Measurements from ENCODE around the gene CHGA.

GRCh38 chr14:92953526-92953925 lies 30.6 kb downstream of the CHGA start:
- TF ChIP-seq CDX4 (CRISPR knock-in tag; IDR thresholded peaks at IDR 0.05; ENCODE audit: borderline replicate concordance) (no peak), CREB1 (CRISPR knock-in tag; IDR thresholded peaks at IDR 0.05) (no peak), TCF7 (CRISPR knock-in tag; IDR thresholded peaks at IDR 0.05; ENCODE audit: low read depth) (no peak), NFYB (CRISPR knock-in tag; conservative IDR thresholded peaks at IDR 0.05; ENCODE audit: low read depth) (no peak), USF2 (CRISPR knock-in tag; IDR thresholded peaks at IDR 0.05) (no peak), FOXJ3 (CRISPR knock-in tag; IDR thresholded peaks at IDR 0.05; ENCODE audit: borderline replicate concordance) (no peak), MAX (CRISPR knock-in tag; IDR thresholded peaks at IDR 0.05) (no peak)
- TF ChIP-seq, protein P1, sequence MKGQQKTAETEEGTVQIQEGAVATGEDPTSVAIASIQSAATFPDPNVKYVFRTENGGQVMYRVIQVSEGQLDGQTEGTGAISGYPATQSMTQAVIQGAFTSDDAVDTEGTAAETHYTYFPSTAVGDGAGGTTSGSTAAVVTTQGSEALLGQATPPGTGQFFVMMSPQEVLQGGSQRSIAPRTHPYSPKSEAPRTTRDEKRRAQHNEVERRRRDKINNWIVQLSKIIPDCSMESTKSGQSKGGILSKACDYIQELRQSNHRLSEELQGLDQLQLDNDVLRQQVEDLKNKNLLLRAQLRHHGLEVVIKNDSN (CRISPR knock-in tag; IDR thresholded peaks at IDR 0.05) = no peak
- TF ChIP-seq, protein P2, sequence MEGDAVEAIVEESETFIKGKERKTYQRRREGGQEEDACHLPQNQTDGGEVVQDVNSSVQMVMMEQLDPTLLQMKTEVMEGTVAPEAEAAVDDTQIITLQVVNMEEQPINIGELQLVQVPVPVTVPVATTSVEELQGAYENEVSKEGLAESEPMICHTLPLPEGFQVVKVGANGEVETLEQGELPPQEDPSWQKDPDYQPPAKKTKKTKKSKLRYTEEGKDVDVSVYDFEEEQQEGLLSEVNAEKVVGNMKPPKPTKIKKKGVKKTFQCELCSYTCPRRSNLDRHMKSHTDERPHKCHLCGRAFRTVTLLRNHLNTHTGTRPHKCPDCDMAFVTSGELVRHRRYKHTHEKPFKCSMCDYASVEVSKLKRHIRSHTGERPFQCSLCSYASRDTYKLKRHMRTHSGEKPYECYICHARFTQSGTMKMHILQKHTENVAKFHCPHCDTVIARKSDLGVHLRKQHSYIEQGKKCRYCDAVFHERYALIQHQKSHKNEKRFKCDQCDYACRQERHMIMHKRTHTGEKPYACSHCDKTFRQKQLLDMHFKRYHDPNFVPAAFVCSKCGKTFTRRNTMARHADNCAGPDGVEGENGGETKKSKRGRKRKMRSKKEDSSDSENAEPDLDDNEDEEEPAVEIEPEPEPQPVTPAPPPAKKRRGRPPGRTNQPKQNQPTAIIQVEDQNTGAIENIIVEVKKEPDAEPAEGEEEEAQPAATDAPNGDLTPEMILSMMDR (IDR thresholded peaks at IDR 0.05) = no peak
